Liver (tissue), 3 donors: ENCODE measurements around the gene BICDL2.

Experiments
- GABPA ChIP-seq, 2 donors: IDR thresholded peaks in 1 of 2; conservative IDR thresholded peaks in 1 of 2; 2 replicates each; pipeline ENCODE4 v1.6.1; 2016; ENCODE audit warnings: antibody characterized with exemption in 2 of 2, mild to moderate bottlenecking in 1 of 2, moderate library complexity in 1 of 2
- JUND ChIP-seq, 2 donors: IDR thresholded peaks; 2 replicates each; pipeline ENCODE4 v1.6.1; 2016; ENCODE audit warnings: antibody characterized with exemption in 2 of 2
- RXRA ChIP-seq, 2 donors: IDR thresholded peaks; 2 replicates each; pipeline ENCODE4 v1.6.1; 2017 to 2018; ENCODE audit warnings: antibody characterized with exemption in 2 of 2, mild to moderate bottlenecking in 1 of 2
- TAF1 ChIP-seq: conservative IDR thresholded peaks from 2 replicates; pipeline ENCODE4 v1.6.1; 2016; ENCODE audit warnings: antibody characterized with exemption, mild to moderate bottlenecking
- YY1 ChIP-seq: IDR thresholded peaks from 2 replicates; pipeline ENCODE4 v1.6.1; 2016; ENCODE audit warnings: antibody characterized with exemption, mild to moderate bottlenecking
- TF ChIP-seq, protein P1 (sequence below): IDR thresholded peaks from 2 replicates; pipeline ENCODE4 v1.6.1; 2016; ENCODE audit warnings: antibody characterized with exemption
- TF ChIP-seq, protein P2 (sequence below): IDR thresholded peaks from 2 replicates; pipeline ENCODE4 v1.6.1; 2016; ENCODE audit warnings: antibody characterized with exemption, mild to moderate bottlenecking
- TF ChIP-seq, protein P3 (sequence below): fragments of 150-350 bp; IDR thresholded peaks from 2 replicates; pipeline ENCODE4 v1.5.1; 2017; ENCODE audit warnings: improper control_type of control experiment, low read depth, low read length; ENCODE audit not compliant: missing input control
- donor health status: healthy.
- donor health status: healthy.

DNA sequence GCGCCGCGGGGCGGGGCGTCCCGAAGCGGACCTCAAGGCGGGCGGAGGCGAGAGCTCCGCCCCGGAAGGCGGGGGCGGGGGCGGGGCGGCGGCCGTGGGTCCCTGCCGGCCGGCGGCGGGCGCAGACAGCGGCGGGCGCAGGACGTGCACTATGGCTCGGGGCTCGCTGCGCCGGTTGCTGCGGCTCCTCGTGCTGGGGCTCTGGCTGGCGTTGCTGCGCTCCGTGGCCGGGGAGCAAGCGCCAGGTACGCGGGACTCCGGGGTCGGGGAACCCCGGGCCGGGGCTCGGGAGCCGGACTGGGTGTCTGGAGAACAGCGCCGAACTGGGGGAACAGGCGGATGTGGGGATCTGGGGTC is 16.5 kb downstream of the BICDL2 start, which contains the start of gene TNFRSF12A:
- TF ChIP-seq, protein P1, sequence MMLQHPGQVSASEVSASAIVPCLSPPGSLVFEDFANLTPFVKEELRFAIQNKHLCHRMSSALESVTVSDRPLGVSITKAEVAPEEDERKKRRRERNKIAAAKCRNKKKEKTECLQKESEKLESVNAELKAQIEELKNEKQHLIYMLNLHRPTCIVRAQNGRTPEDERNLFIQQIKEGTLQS = no peak
- TF ChIP-seq, protein P2, sequence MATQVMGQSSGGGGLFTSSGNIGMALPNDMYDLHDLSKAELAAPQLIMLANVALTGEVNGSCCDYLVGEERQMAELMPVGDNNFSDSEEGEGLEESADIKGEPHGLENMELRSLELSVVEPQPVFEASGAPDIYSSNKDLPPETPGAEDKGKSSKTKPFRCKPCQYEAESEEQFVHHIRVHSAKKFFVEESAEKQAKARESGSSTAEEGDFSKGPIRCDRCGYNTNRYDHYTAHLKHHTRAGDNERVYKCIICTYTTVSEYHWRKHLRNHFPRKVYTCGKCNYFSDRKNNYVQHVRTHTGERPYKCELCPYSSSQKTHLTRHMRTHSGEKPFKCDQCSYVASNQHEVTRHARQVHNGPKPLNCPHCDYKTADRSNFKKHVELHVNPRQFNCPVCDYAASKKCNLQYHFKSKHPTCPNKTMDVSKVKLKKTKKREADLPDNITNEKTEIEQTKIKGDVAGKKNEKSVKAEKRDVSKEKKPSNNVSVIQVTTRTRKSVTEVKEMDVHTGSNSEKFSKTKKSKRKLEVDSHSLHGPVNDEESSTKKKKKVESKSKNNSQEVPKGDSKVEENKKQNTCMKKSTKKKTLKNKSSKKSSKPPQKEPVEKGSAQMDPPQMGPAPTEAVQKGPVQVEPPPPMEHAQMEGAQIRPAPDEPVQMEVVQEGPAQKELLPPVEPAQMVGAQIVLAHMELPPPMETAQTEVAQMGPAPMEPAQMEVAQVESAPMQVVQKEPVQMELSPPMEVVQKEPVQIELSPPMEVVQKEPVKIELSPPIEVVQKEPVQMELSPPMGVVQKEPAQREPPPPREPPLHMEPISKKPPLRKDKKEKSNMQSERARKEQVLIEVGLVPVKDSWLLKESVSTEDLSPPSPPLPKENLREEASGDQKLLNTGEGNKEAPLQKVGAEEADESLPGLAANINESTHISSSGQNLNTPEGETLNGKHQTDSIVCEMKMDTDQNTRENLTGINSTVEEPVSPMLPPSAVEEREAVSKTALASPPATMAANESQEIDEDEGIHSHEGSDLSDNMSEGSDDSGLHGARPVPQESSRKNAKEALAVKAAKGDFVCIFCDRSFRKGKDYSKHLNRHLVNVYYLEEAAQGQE = no peak
- TF ChIP-seq, protein P3, sequence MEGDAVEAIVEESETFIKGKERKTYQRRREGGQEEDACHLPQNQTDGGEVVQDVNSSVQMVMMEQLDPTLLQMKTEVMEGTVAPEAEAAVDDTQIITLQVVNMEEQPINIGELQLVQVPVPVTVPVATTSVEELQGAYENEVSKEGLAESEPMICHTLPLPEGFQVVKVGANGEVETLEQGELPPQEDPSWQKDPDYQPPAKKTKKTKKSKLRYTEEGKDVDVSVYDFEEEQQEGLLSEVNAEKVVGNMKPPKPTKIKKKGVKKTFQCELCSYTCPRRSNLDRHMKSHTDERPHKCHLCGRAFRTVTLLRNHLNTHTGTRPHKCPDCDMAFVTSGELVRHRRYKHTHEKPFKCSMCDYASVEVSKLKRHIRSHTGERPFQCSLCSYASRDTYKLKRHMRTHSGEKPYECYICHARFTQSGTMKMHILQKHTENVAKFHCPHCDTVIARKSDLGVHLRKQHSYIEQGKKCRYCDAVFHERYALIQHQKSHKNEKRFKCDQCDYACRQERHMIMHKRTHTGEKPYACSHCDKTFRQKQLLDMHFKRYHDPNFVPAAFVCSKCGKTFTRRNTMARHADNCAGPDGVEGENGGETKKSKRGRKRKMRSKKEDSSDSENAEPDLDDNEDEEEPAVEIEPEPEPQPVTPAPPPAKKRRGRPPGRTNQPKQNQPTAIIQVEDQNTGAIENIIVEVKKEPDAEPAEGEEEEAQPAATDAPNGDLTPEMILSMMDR = no peak
- TF ChIP-seq RXRA (IDR thresholded peaks at IDR 0.05) (no peak), GABPA (IDR thresholded peaks at IDR 0.05 in 1 of 2, conservative IDR thresholded peaks at IDR 0.05 in 1 of 2) (no peak), TAF1 (no peak), YY1 (no peak), JUND (IDR thresholded peaks at IDR 0.05) (no peak)
